Spleen (tissue), 11 donors: ENCODE measurements around the gene SMYD2. TPM values are rescaled to one million over a fixed set of nuclear protein-coding genes. Genes with fewer than 3 reads are reported as not detected.

ENCODE experiments used
- DNase-seq: peaks from one replicate; pipeline ENCODE4 v3.0.0-alpha.2; 2020
- H3K27ac ChIP-seq, 8 donors: fragments of 200-600 bp; sonication (generic) in 7 of 8; 1 replicate in 4 of 8; 2 replicates in 4 of 8; pipeline versions ENCODE4 v1.5.0 to v1.8.0; 2016 to 2021; ENCODE audit warnings: inconsistent platforms in 4 of 8, mild to moderate bottlenecking in 4 of 8, moderate library complexity in 1 of 8
- H3K27me3 ChIP-seq, 7 donors: fragments of 200-600 bp; sonication (generic) in 6 of 7; replicated peaks in 1 of 7; 1 replicate in 4 of 7; 2 replicates in 3 of 7; pipeline versions ENCODE4 v1.5.0 to v1.8.0; 2016 to 2021; ENCODE audit warnings: inconsistent platforms in 3 of 7, mild to moderate bottlenecking in 1 of 7
- H3K36me3 ChIP-seq, 6 donors: fragments of 200-600 bp; sonication (generic) in 5 of 6; 1 replicate in 4 of 6; 2 replicates in 2 of 6; pipeline versions ENCODE4 v1.5.0 to v1.8.0; 2016 to 2021; ENCODE audit warnings: inconsistent platforms in 2 of 6
- H3K4me1 ChIP-seq, 6 donors: fragments of 200-600 bp; sonication (generic) in 5 of 6; 1 replicate in 3 of 6; 2 replicates in 3 of 6; pipeline versions ENCODE4 v1.5.0 to v1.8.0; 2016 to 2021; ENCODE audit warnings: inconsistent platforms in 3 of 6
- H3K4me3 ChIP-seq, 8 donors: fragments of 200-600 bp; sonication (generic) in 7 of 8; 1 replicate in 4 of 8; 2 replicates in 4 of 8; pipeline versions ENCODE4 v1.5.0 to v1.8.0; 2016 to 2021; ENCODE audit warnings: inconsistent platforms in 4 of 8, mild to moderate bottlenecking in 4 of 8, moderate library complexity in 2 of 8
- H3K9me3 ChIP-seq, 8 donors: fragments of 200-600 bp; sonication (generic) in 7 of 8; 1 replicate in 4 of 8; 2 replicates in 4 of 8; pipeline versions ENCODE4 v1.5.0 to v1.8.0; 2016 to 2021; ENCODE audit warnings: inconsistent platforms in 4 of 8
- CTCF ChIP-seq, 11 experiments: fragments of 200-600 bp in 7 of 11; fragments of 450-650 bp in 4 of 11; sonication (generic) in 4 of 11; IDR thresholded peaks in 8 of 11; conservative IDR thresholded peaks in 3 of 11; 1 replicate in 7 of 11; 2 replicates in 4 of 11; pipeline versions ENCODE4 v1.4.0 to v1.8.0; 2016 to 2021; ENCODE audit warnings: antibody characterized with exemption in 11 of 11, inconsistent platforms in 4 of 11, mild to moderate bottlenecking in 1 of 11
- POLR2A ChIP-seq, 3 donors: fragments of 450-650 bp; IDR thresholded peaks; one replicate each; pipeline ENCODE4 v1.5.1; 2017; ENCODE audit warnings: antibody characterized with exemption in 3 of 3, mild to moderate bottlenecking in 1 of 3
- POLR2AphosphoS5 ChIP-seq, 3 donors: sonication (generic); formaldehyde crosslinking; IDR thresholded peaks; one replicate each; pipeline ENCODE4 v1.5.1; 2017; ENCODE audit warnings: antibody characterized with exemption in 3 of 3
- WGBS, 5 donors: extraction: QIAGEN DNeasy Blood & Tissue Kit in 3 of 5; methylation state at CpG; one replicate each; pipeline versions ENCODE4 v1.1.5 to v1.1.7; 2013 to 2018; 5-methylcytosine and 5-hydroxymethylcytosine counted together
- intact Hi-C: fragments of 100-400 bp; cut with DNase I; formaldehyde crosslinking; loops from one replicate; pipeline ENCODE4 v1.15.0; 2023; ENCODE audit warnings: low total_unique reads
- polyA plus RNA-seq, 3 donors: library from polyadenylated mRNA; stranded (reverse); fragments of 200-250 nt; gene quantifications; one replicate each; pipeline ENCODE4 v1.2.1, GENCODE V29; 2013
- total RNA-seq, 7 donors: library from RNA; depleted of rRNA in 3 of 7; stranded (reverse); fragments of >200 nt in 3 of 7; fragmentation: NEBNext Ultra II Directional in 4 of 7; extraction: Animal tissue kit (Norgen Biotek cat#: 25700) in 4 of 7; gene quantifications; one replicate each; pipeline versions ENCODE4 v1.1.0 to v1.2.1, GENCODE V29; 2016 to 2021
- donor health status: healthy with polysubstance abuse.
- donor health status: DM: no; HTN: no; CAD: no; lungs with moderate emphysema.
- donor health status: DM: no; HTN: no; CAD: no.
- donor health status: Bipolar disorder and iron deficiency.
- donor health status: healthy.
- donor health status: DM: no; HTN: no; CAD: no.
- donor health status: DM: yes; HTN: yes; CAD: no.

SMYD2 gene
- total and polyA plus RNA-seq, 10 donors, result 23.5 to 39.7 (median 32.1) TPM

- intact Hi-C loops, result no loop called here
- Histone ChIP-seq H3K36me3 (no peaks in the 10 kb centered on the region), H3K27me3 (no peaks in the 10 kb centered on the region), H3K27ac (no peak overlapping the region), H3K9me3 (no peaks in the 10 kb centered on the region), H3K4me3 (no peak overlapping the region), H3K4me1 (peaks cover 0 to 24% (median 11%) of the 10 kb centered on the region in 6 donors)
- 93 to 97% (median 95%) methylated on average over 9 of the region's 9 CpGs for whole genome bisulfite sequencing, 5 donors
- DNase-seq, result no peak
- TF ChIP-seq POLR2A (IDR thresholded peaks at IDR 0.05), result no peak
- TF ChIP-seq CTCF (IDR thresholded peaks at IDR 0.05 in 8 of 11, conservative IDR thresholded peaks at IDR 0.05 in 3 of 11), result no peak
- TF ChIP-seq POLR2AphosphoS5 (IDR thresholded peaks at IDR 0.05), result no peak
Measured at GRCh38 chr1:214296860-214297745, 16.1 kb downstream of the SMYD2 start.

- 92 to 97% (median 96%) methylated on average over 9 of the region's 9 CpGs for WGBS, 5 donors
- peaks cover 0 to 4% (median 0%) of the 10 kb centered on the region in 6 donors for H3K36me3 ChIP-seq
- no peak for TF ChIP-seq POLR2AphosphoS5 (IDR thresholded peaks at IDR 0.05)
- no peak for TF ChIP-seq CTCF (IDR thresholded peaks at IDR 0.05 in 8 of 11, conservative IDR thresholded peaks at IDR 0.05 in 3 of 11)
- TF ChIP-seq POLR2A (IDR thresholded peaks at IDR 0.05), result no peak
- no peak overlapping the region for H3K4me3 ChIP-seq
- peaks cover 0 to 30% (median 7%) of the 10 kb centered on the region in 6 donors for H3K4me1 ChIP-seq
- no peaks in the 10 kb centered on the region for H3K9me3 ChIP-seq
- H3K27me3 ChIP-seq, result no peaks in the 10 kb centered on the region
- no peak overlapping the region for H3K27ac ChIP-seq
- no peak for DNase-seq
- intact Hi-C loops, result no loop called here
Measured at GRCh38 chr1:214300149-214300780, 19.3 kb downstream of the SMYD2 start.

GRCh38 chr1:214301526-214301925, 20.6 kb downstream of the SMYD2 start:
- Histone ChIP-seq H3K27ac (no peak overlapping the region), H3K27me3 (no peaks in the 10 kb centered on the region), H3K4me1 (peaks cover 0 to 26% (median 0%) of the 10 kb centered on the region in 6 donors), H3K4me3 (no peak overlapping the region), H3K36me3 (peaks cover 0 to 10% (median 0%) of the 10 kb centered on the region in 6 donors), H3K9me3 (no peaks in the 10 kb centered on the region)
- intact Hi-C loops, result no loop called here
- no peak for DNase-seq
- TF ChIP-seq POLR2A (IDR thresholded peaks at IDR 0.05) (no peak), CTCF (IDR thresholded peaks at IDR 0.05 in 8 of 11, conservative IDR thresholded peaks at IDR 0.05 in 3 of 11) (no peak), POLR2AphosphoS5 (IDR thresholded peaks at IDR 0.05) (no peak)
